HEK293T (cell line): Measurements from ENCODE around the gene DUOX1.

Experiments
- ARNT ChIP-seq: fragments of 450-650 bp; IDR thresholded peaks from 2 replicates; pipeline ENCODE4 v1.6.1; 2017; ENCODE audit warnings: mild to moderate bottlenecking
- BHLHE40 ChIP-seq: fragments of 450-650 bp; IDR thresholded peaks from 2 replicates; pipeline ENCODE4 v1.6.1; 2016; ENCODE audit warnings: mild to moderate bottlenecking, moderate library complexity, borderline replicate concordance
- ELF4 ChIP-seq: fragments of 450-650 bp; IDR thresholded peaks from 2 replicates; pipeline ENCODE4 v1.6.1; 2017; ENCODE audit warnings: antibody characterized with exemption
- FOXA1 ChIP-seq: fragments of 450-650 bp; IDR thresholded peaks from 2 replicates; pipeline ENCODE4 v1.6.1; 2016; ENCODE audit warnings: mild to moderate bottlenecking
- FOXK2 ChIP-seq: fragments of 450-650 bp; IDR thresholded peaks from 2 replicates; pipeline ENCODE4 v1.6.1; 2016; ENCODE audit warnings: mild to moderate bottlenecking
- FOXM1 ChIP-seq: fragments of 450-650 bp; IDR thresholded peaks from 2 replicates; pipeline ENCODE4 v1.6.1; 2017; ENCODE audit warnings: mild to moderate bottlenecking, borderline replicate concordance
- HDGF ChIP-seq: fragments of 450-650 bp; IDR thresholded peaks from 2 replicates; pipeline ENCODE4 v1.6.1; 2017; ENCODE audit warnings: antibody characterized with exemption, borderline replicate concordance
- L3MBTL2 ChIP-seq: fragments of 450-650 bp; conservative IDR thresholded peaks from 2 replicates; pipeline ENCODE4 v1.6.1; 2016; ENCODE audit warnings: mild to moderate bottlenecking
- NFRKB ChIP-seq: fragments of 450-650 bp; IDR thresholded peaks from 2 replicates; pipeline ENCODE4 v1.6.1; 2016; ENCODE audit warnings: mild to moderate bottlenecking, moderate library complexity
- PKNOX1 ChIP-seq: fragments of 450-650 bp; IDR thresholded peaks from 2 replicates; pipeline ENCODE4 v1.6.1; 2016
- SP1 ChIP-seq: fragments of 450-650 bp; IDR thresholded peaks from 2 replicates; pipeline ENCODE4 v1.6.1; 2017
- SUZ12 ChIP-seq: fragments of 450-650 bp; IDR thresholded peaks from 2 replicates; pipeline ENCODE4 v1.6.1; 2016; ENCODE audit warnings: mild to moderate bottlenecking
- TARDBP ChIP-seq: fragments of 450-650 bp; IDR thresholded peaks from 2 replicates; pipeline ENCODE4 v1.6.1; 2016

- no peak for TF ChIP-seq ELF4
- no peak for TF ChIP-seq SP1
- no peak for TF ChIP-seq HDGF
- TF ChIP-seq L3MBTL2, result no peak
- no peak for TF ChIP-seq PKNOX1
- TF ChIP-seq BHLHE40, result no peak
- TF ChIP-seq TARDBP, result no peak
- no peak for TF ChIP-seq NFRKB
- TF ChIP-seq ARNT, result no peak
- no peak for TF ChIP-seq FOXA1
- no peak for TF ChIP-seq SUZ12
- no peak for TF ChIP-seq FOXM1
- TF ChIP-seq FOXK2, result no peak
These were observed 38.6 kb upstream of the DUOX1 start for GRCh38 chr15:45091161-45091560.
